Measurements from ENCODE around the gene APRT.

Gene APRT

GRCh38 chr16:88820385-88821025, 8.8 kb upstream of the APRT start:
- no peak overlapping the region for H3K4me3 ChIP-seq (ENCODE audit: low read length)
- H3K9me3 ChIP-seq (ENCODE audit: control insufficient read depth, low read length), result no peaks in the 10 kb centered on the region
- H3K27me3 ChIP-seq (replicated peaks; ENCODE audit: control insufficient read depth, insufficient read depth, low read length), result no peaks in the 10 kb centered on the region
- no peak for DNase-seq (ENCODE audit: low read depth)
- peaks cover 13% of the 10 kb centered on the region for H3K36me3 ChIP-seq (ENCODE audit: control insufficient read depth, insufficient read depth, low read length, severe bottlenecking)
- H3K9ac ChIP-seq (ENCODE audit: low read length), result no peak overlapping the region
- H3K4me1 ChIP-seq (ENCODE audit: control insufficient read depth, insufficient read depth, low read length), result no peaks in the 10 kb centered on the region

GRCh38 chr16:88819126-88819525, 7.4 kb upstream of the APRT start:
- no peak for DNase-seq (ENCODE audit: low read depth)
- H3K4me3 ChIP-seq (ENCODE audit: low read length), result no peak overlapping the region
- no peaks in the 10 kb centered on the region for H3K27me3 ChIP-seq (replicated peaks; ENCODE audit: control insufficient read depth, insufficient read depth, low read length)
- H3K36me3 ChIP-seq (ENCODE audit: control insufficient read depth, insufficient read depth, low read length, severe bottlenecking), result peaks cover 8% of the 10 kb centered on the region
- H3K9me3 ChIP-seq (ENCODE audit: control insufficient read depth, low read length), result no peaks in the 10 kb centered on the region
- H3K9ac ChIP-seq (ENCODE audit: low read length), result no peak overlapping the region
- no peaks in the 10 kb centered on the region for H3K4me1 ChIP-seq (ENCODE audit: control insufficient read depth, insufficient read depth, low read length)

DNA sequence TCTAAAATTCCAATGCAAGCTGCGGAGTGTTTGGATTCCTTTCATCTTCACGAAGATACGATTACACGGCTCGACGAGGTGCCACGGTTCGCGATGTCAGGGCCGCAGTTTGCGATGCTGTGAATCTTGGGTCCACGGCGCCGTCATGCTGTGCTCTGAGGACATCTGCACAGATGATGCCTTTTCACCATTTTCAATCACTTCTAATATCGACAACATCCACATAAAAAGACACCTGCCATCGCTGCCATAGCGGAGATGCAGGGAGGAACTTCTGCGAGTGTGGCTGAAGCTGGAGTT, 6.8 kb upstream of the APRT start:
- no peak overlapping the region for H3K4me3 ChIP-seq (ENCODE audit: low read length)

GRCh38 chr16:88817785-88818574, 6.3 kb upstream of the APRT start:
- H3K4me3 ChIP-seq (ENCODE audit: low read length), result no peak overlapping the region
- peaks cover 8% of the 10 kb centered on the region for H3K36me3 ChIP-seq (ENCODE audit: control insufficient read depth, insufficient read depth, low read length, severe bottlenecking)
- no peak overlapping the region for H3K9ac ChIP-seq (ENCODE audit: low read length)
- H3K4me1 ChIP-seq (ENCODE audit: control insufficient read depth, insufficient read depth, low read length), result no peaks in the 10 kb centered on the region
- no peaks in the 10 kb centered on the region for H3K9me3 ChIP-seq (ENCODE audit: control insufficient read depth, low read length)
- no peaks in the 10 kb centered on the region for H3K27me3 ChIP-seq (replicated peaks; ENCODE audit: control insufficient read depth, insufficient read depth, low read length)
- DNase-seq (ENCODE audit: low read depth), result no peak

More for the DNA sequence above, 6.8 kb upstream of the APRT start:
- Histone ChIP-seq H3K9ac (ENCODE audit: low read length) (no peak overlapping the region), H3K36me3 (ENCODE audit: control insufficient read depth, insufficient read depth, low read length, severe bottlenecking) (peaks cover 8% of the 10 kb centered on the region), H3K9me3 (ENCODE audit: control insufficient read depth, low read length) (no peaks in the 10 kb centered on the region), H3K4me1 (ENCODE audit: control insufficient read depth, insufficient read depth, low read length) (no peaks in the 10 kb centered on the region), H3K27me3 (replicated peaks; ENCODE audit: control insufficient read depth, insufficient read depth, low read length) (no peaks in the 10 kb centered on the region)
- DNase-seq (ENCODE audit: low read depth), result no peak

DNA sequence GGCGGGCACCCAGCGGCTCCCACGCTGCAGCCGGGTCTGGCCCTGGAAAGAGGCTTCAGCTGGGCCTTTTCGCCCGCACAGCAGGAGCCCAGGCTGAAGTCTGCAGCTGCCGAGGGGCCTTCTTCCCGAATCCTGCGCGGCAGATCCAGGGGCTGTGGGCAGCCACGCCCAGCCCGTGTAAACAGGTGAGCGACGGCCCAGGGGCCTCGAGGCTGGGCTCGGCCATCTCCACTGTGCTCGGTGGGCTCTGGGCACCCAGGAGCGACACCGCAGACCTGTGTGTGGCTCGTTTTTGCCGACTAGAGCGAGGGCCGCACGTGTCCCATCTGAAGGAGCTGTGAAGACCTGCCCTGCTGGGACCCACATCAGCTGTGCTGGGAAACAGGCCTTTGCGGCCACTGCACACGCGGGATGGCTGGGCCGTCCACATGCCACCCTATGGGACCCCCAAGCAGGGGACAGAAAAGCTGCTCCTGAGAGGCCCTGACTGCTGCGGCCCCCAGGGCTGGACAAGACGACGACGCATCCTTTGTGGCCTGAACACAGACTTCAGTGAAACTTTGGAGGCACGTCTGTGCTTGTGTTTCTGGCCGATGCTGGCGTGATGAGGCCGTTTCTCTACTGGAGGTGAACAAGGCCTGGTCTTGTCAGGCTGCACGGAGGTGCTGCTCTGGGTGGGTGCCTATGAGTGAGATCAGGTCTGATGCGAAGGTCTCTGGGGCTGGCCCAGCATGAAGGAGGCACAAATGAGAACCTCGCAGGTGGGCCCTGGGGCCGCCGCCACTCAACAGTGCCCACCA, 5.2 kb upstream of the APRT start:
- Histone ChIP-seq H3K9me3 (ENCODE audit: control insufficient read depth, low read length) (no peaks in the 10 kb centered on the region), H3K36me3 (ENCODE audit: control insufficient read depth, insufficient read depth, low read length, severe bottlenecking) (peaks cover 8% of the 10 kb centered on the region), H3K9ac (ENCODE audit: low read length) (no peak overlapping the region), H3K4me3 (ENCODE audit: low read length) (no peak overlapping the region), H3K27me3 (replicated peaks; ENCODE audit: control insufficient read depth, insufficient read depth, low read length) (no peaks in the 10 kb centered on the region), H3K4me1 (ENCODE audit: control insufficient read depth, insufficient read depth, low read length) (no peaks in the 10 kb centered on the region)
- no peak for DNase-seq (ENCODE audit: low read depth)

- Histone ChIP-seq H3K9ac (ENCODE audit: low read length) (no peak overlapping the region), H3K4me3 (ENCODE audit: low read length) (no peak overlapping the region), H3K9me3 (ENCODE audit: control insufficient read depth, low read length) (no peaks in the 10 kb centered on the region), H3K36me3 (ENCODE audit: control insufficient read depth, insufficient read depth, low read length, severe bottlenecking) (no peaks in the 10 kb centered on the region), H3K27me3 (replicated peaks; ENCODE audit: control insufficient read depth, insufficient read depth, low read length) (no peaks in the 10 kb centered on the region), H3K4me1 (ENCODE audit: control insufficient read depth, insufficient read depth, low read length) (no peaks in the 10 kb centered on the region)
- DNase-seq (ENCODE audit: low read depth), result peak; percentile 26
Measured at GRCh38 chr16:88815901-88816589, 4.3 kb upstream of the APRT start.

GRCh38 chr16:88815227-88815626, 3.5 kb upstream of the APRT start:
- H3K9me3 ChIP-seq (ENCODE audit: control insufficient read depth, low read length), result no peaks in the 10 kb centered on the region
- H3K4me1 ChIP-seq (ENCODE audit: control insufficient read depth, insufficient read depth, low read length), result peaks cover 8% of the 10 kb centered on the region
- H3K4me3 ChIP-seq (ENCODE audit: low read length), result no peak overlapping the region
- no peaks in the 10 kb centered on the region for H3K36me3 ChIP-seq (ENCODE audit: control insufficient read depth, insufficient read depth, low read length, severe bottlenecking)
- H3K9ac ChIP-seq (ENCODE audit: low read length), result no peak overlapping the region
- H3K27me3 ChIP-seq (replicated peaks; ENCODE audit: control insufficient read depth, insufficient read depth, low read length), result no peaks in the 10 kb centered on the region
- DNase-seq (ENCODE audit: low read depth), result no peak

DNA sequence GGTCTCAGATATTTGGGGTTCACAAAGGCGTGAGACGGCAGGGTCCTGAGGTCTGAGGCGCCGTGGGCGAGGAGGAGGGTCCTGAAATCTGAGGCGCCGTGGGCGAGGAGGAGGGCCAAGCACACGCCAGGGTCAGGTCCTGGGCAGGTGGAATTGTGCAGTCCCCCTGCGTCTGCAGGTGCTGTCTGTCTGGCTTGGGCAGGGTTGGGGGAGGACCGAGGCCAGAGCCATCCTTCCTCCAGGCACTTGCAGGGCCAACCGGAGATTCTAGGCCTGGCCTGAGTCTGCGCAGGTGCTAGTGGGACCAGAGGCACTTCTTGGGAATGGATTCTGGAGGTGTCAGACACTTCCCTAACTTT, 2.4 kb upstream of the APRT start:
- Histone ChIP-seq H3K9ac (ENCODE audit: low read length) (no peak overlapping the region), H3K27me3 (replicated peaks; ENCODE audit: control insufficient read depth, insufficient read depth, low read length) (no peaks in the 10 kb centered on the region), H3K4me3 (ENCODE audit: low read length) (no peak overlapping the region), H3K9me3 (ENCODE audit: control insufficient read depth, low read length) (no peaks in the 10 kb centered on the region), H3K4me1 (ENCODE audit: control insufficient read depth, insufficient read depth, low read length) (peaks cover 16% of the 10 kb centered on the region), H3K36me3 (ENCODE audit: control insufficient read depth, insufficient read depth, low read length, severe bottlenecking) (peaks cover 10% of the 10 kb centered on the region)
- no peak for DNase-seq (ENCODE audit: low read depth)

DNA sequence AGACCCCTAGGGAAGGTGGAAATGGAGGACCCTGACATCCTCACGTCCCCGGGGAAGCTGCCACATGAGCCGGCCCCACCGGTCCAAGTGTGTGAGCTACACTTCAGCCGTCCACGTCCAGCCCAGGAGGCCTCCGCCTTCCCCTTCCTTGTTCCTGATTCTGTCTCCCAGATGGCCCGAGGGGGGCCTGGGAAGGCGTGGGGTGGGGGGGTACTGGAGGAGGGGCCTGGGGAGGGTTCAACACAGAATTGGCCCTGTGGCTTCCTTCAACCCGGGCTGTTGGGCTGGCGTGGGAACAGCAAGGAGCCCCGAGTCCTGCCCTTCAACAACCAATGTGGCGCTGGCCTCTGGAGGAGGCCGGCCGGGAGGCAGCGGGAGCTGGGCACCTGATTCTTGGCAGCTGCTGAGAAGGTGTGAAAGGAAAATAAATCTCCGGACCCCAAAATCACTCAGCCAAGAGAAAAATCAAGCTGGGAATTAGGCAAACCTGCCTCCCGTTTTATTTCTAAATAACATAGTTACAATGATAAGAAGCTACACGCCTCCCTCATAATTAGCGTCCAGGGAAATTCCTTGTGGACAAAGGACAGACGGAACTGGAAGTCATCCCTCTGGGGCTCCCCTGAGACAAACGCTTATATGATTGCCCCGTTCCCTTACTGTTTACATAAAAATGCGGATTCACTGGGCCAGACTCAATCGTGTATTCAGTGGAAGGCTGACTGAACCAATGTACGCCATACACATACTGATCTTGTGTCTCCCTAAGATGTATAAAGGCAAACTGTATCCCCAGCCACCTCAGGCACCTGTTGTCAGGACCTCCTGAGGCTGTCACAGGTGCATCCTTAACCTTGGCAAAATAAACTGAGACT, 1.8 kb upstream of the APRT start:
- Histone ChIP-seq H3K27me3 (replicated peaks; ENCODE audit: control insufficient read depth, insufficient read depth, low read length) (no peaks in the 10 kb centered on the region), H3K4me3 (ENCODE audit: low read length) (no peak overlapping the region), H3K9ac (ENCODE audit: low read length) (peak overlapping the region; percentile 90), H3K4me1 (ENCODE audit: control insufficient read depth, insufficient read depth, low read length) (peaks cover 16% of the 10 kb centered on the region), H3K36me3 (ENCODE audit: control insufficient read depth, insufficient read depth, low read length, severe bottlenecking) (peaks cover 13% of the 10 kb centered on the region), H3K9me3 (ENCODE audit: control insufficient read depth, low read length) (no peaks in the 10 kb centered on the region)
- no peak for DNase-seq (ENCODE audit: low read depth)

DNA sequence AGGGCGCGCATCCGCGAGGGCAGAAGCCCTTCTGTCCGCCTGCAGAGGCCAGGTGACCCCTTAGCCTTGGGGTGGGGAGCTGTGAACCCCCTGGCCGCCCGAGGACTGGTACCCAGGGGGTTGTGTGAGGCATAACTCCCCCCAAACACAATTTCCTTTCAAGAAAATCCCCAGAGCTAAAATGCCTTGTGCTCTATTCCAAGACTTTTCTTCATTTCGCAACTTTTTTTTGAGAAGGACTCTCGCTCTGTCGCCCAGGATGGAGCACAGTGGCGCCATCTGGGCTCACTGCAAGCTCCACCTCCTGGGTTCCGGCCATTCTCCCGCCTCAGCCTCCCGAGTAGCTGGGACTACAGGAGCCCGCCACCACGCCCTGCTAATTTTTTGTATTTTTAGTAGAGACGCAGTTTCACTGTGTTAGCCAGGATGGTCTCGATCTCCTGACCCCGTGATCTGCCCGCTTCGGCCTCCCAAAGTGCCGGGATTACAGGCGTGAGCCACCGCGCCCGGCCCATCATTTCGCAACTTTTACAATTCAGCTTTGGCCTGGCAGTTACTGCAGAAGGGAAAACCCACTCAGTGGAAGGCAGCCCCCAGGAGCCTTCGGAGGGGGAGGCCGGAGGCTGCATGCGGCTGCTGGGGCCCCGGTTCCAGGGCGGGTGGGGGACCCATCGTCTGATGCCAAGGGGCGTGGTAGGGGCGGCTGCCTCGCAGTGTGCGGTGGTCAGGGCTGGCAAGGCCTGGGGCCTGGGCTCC, 963 bp upstream of the APRT start:
- peak; percentile 84 for DNase-seq (ENCODE audit: low read depth)
- Histone ChIP-seq H3K27me3 (replicated peaks; ENCODE audit: control insufficient read depth, insufficient read depth, low read length) (no peaks in the 10 kb centered on the region), H3K4me3 (ENCODE audit: low read length) (peak overlapping the region; percentile 82), H3K4me1 (ENCODE audit: control insufficient read depth, insufficient read depth, low read length) (peaks cover 16% of the 10 kb centered on the region), H3K9me3 (ENCODE audit: control insufficient read depth, low read length) (no peaks in the 10 kb centered on the region), H3K36me3 (ENCODE audit: control insufficient read depth, insufficient read depth, low read length, severe bottlenecking) (peaks cover 20% of the 10 kb centered on the region), H3K9ac (ENCODE audit: low read length) (peak overlapping the region; percentile 90)

Data from adipocyte (in vitro differentiated cells).